Skeletal muscle satellite cell (primary cell): ENCODE results near the gene NUDT9.
"Not testable (repeated sequence)": the region's sequence is repeated elsewhere in the genome, so short reads cannot be mapped to it uniquely, and the experiment has no call there.

Experiments
- H3K27me3 ChIP-seq: 2 replicates; pipeline ENCODE4 v1.7.0; 2013; ENCODE audit warnings: low read length; ENCODE audit not compliant: control insufficient read depth, insufficient read depth
- H3K36me3 ChIP-seq: 2 replicates; pipeline ENCODE4 v1.7.0; 2013; ENCODE audit warnings: mild to moderate bottlenecking, control low read depth, low read length; ENCODE audit not compliant: insufficient read depth
- H3K4me1 ChIP-seq: 2 replicates; pipeline ENCODE4 v1.7.0; 2013; ENCODE audit warnings: low read length; ENCODE audit not compliant: control insufficient read depth, insufficient read depth
- H3K4me2 ChIP-seq: 2 replicates; pipeline ENCODE4 v1.7.0; 2013; ENCODE audit warnings: mild to moderate bottlenecking, low read length
- H3K4me3 ChIP-seq: 2 replicates; pipeline ENCODE4 v1.7.0; 2013; ENCODE audit warnings: low read length
- H3K9ac ChIP-seq: 2 replicates; pipeline ENCODE4 v1.7.0; 2013; ENCODE audit warnings: mild to moderate bottlenecking, low read depth, low read length, moderate library complexity
- H3K9me3 ChIP-seq: replicated peaks from 2 replicates; pipeline ENCODE4 v1.7.0; 2013; ENCODE audit warnings: mild to moderate bottlenecking, control low read depth, low read length

NUDT9 gene

GRCh38 chr4:87462102-87462501 is 39.7 kb downstream of the NUDT9 start:
- no peaks in the 10 kb centered on the region for H3K27me3 ChIP-seq
- no peak overlapping the region for H3K4me2 ChIP-seq
- peaks cover 9% of the 10 kb centered on the region for H3K4me1 ChIP-seq
- no peak overlapping the region for H3K4me3 ChIP-seq
- H3K9me3 ChIP-seq, result no peaks in the 10 kb centered on the region
- no peak overlapping the region for H3K9ac ChIP-seq
- peaks cover 14% of the 10 kb centered on the region for H3K36me3 ChIP-seq

GRCh38 chr4:87465739-87466366 is 43.5 kb downstream of the NUDT9 start:
- Histone ChIP-seq H3K4me1 (peaks cover 6% of the 10 kb centered on the region), H3K9me3 (no peaks in the 10 kb centered on the region), H3K27me3 (no peaks in the 10 kb centered on the region), H3K4me2 (no peak overlapping the region), H3K4me3 (no peak overlapping the region), H3K36me3 (no peaks in the 10 kb centered on the region), H3K9ac (no peak overlapping the region)

GRCh38 chr4:87469390-87469789 is 47.0 kb downstream of the NUDT9 start:
- Histone ChIP-seq H3K27me3 (no peaks in the 10 kb centered on the region), H3K9me3 (no peaks in the 10 kb centered on the region), H3K9ac (no peak overlapping the region), H3K4me2 (no peak overlapping the region), H3K36me3 (no peaks in the 10 kb centered on the region), H3K4me1 (no peaks in the 10 kb centered on the region), H3K4me3 (no peak overlapping the region)

- H3K9me3 ChIP-seq, result no peaks in the 10 kb centered on the region
- H3K4me2 ChIP-seq, result no peak overlapping the region
- no peak overlapping the region for H3K9ac ChIP-seq
- no peaks in the 10 kb centered on the region for H3K36me3 ChIP-seq
- no peaks in the 10 kb centered on the region for H3K4me1 ChIP-seq
- H3K27me3 ChIP-seq, result no peaks in the 10 kb centered on the region
- no peak overlapping the region for H3K4me3 ChIP-seq
Observed at GRCh38 chr4:87476934-87477333, 54.6 kb downstream of the NUDT9 start.

GRCh38 chr4:87478732-87479250 is 56.4 kb downstream of the NUDT9 start:
- Histone ChIP-seq H3K4me3 (no peak overlapping the region), H3K4me2 (no peak overlapping the region), H3K9me3 (no peaks in the 10 kb centered on the region), H3K27me3 (no peaks in the 10 kb centered on the region), H3K4me1 (no peaks in the 10 kb centered on the region), H3K9ac (no peak overlapping the region), H3K36me3 (no peaks in the 10 kb centered on the region)

GRCh38 chr4:87481377-87481776 is 59.0 kb downstream of the NUDT9 start:
- no peaks in the 10 kb centered on the region for H3K36me3 ChIP-seq
- no peak overlapping the region for H3K4me2 ChIP-seq
- H3K4me3 ChIP-seq, result no peak overlapping the region
- H3K9ac ChIP-seq, result no peak overlapping the region
- H3K27me3 ChIP-seq, result no peaks in the 10 kb centered on the region
- H3K9me3 ChIP-seq, result no peaks in the 10 kb centered on the region
- no peaks in the 10 kb centered on the region for H3K4me1 ChIP-seq

GRCh38 chr4:87483247-87483646 is 60.9 kb downstream of the NUDT9 start:
- not testable (repeated sequence) for H3K4me2 ChIP-seq, H3K36me3 ChIP-seq, H3K9ac ChIP-seq, H3K27me3 ChIP-seq, H3K4me3 ChIP-seq, H3K9me3 ChIP-seq, H3K4me1 ChIP-seq

- H3K36me3 ChIP-seq, H3K4me1 ChIP-seq, H3K4me3 ChIP-seq, H3K4me2 ChIP-seq, H3K27me3 ChIP-seq, H3K9ac ChIP-seq, H3K9me3 ChIP-seq: not testable (repeated sequence)
Observed at GRCh38 chr4:87488666-87489065, 66.3 kb downstream of the NUDT9 start.

- Histone ChIP-seq H3K36me3 (no peaks in the 10 kb centered on the region), H3K9me3 (no peaks in the 10 kb centered on the region), H3K4me2 (no peak overlapping the region), H3K9ac (no peak overlapping the region), H3K4me1 (no peaks in the 10 kb centered on the region), H3K27me3 (no peaks in the 10 kb centered on the region), H3K4me3 (no peak overlapping the region)
Observed at GRCh38 chr4:87489678-87490077, 67.3 kb downstream of the NUDT9 start.

GRCh38 chr4:87490664-87491369 is 68.4 kb downstream of the NUDT9 start:
- no peaks in the 10 kb centered on the region for H3K36me3 ChIP-seq
- H3K9ac ChIP-seq, result no peak overlapping the region
- H3K4me2 ChIP-seq, result no peak overlapping the region
- H3K9me3 ChIP-seq, result no peaks in the 10 kb centered on the region
- no peak overlapping the region for H3K4me3 ChIP-seq
- H3K4me1 ChIP-seq, result no peaks in the 10 kb centered on the region
- H3K27me3 ChIP-seq, result no peaks in the 10 kb centered on the region

- Histone ChIP-seq H3K9ac (no peak overlapping the region), H3K27me3 (no peaks in the 10 kb centered on the region), H3K4me3 (no peak overlapping the region), H3K9me3 (no peaks in the 10 kb centered on the region), H3K36me3 (no peaks in the 10 kb centered on the region), H3K4me2 (no peak overlapping the region), H3K4me1 (no peaks in the 10 kb centered on the region)
Observed at GRCh38 chr4:87491436-87491835, 69.1 kb downstream of the NUDT9 start.

GRCh38 chr4:87491851-87492250 is 69.5 kb downstream of the NUDT9 start:
- not testable (repeated sequence) for H3K9ac ChIP-seq, H3K9me3 ChIP-seq, H3K27me3 ChIP-seq, H3K4me2 ChIP-seq, H3K4me1 ChIP-seq, H3K4me3 ChIP-seq, H3K36me3 ChIP-seq
